KOPT-K1 (cell line): Measurements from ENCODE around the gene MSTO1.
"Not testable (repeated sequence)": the region's sequence is repeated elsewhere in the genome, so short reads cannot be mapped to it uniquely, and the experiment has no call there.

Source experiments
- H3K27ac ChIP-seq: fragments of 200-600 bp; sonication (generic); 2 replicates; pipeline ENCODE4 v1.5.1; 2016; ENCODE audit warnings: antibody characterized with exemption, mild to moderate bottlenecking, low read depth, low read length; ENCODE audit not compliant: poor library complexity, severe bottlenecking
- H3K36me3 ChIP-seq: fragments of 200-600 bp; sonication (generic); 2 replicates; pipeline ENCODE4 v1.5.1; 2017; ENCODE audit warnings: antibody characterized with exemption, mild to moderate bottlenecking, low read length, moderate library complexity; ENCODE audit not compliant: insufficient read depth
- H3K9me3 ChIP-seq: fragments of 200-600 bp; sonication (generic); 2 replicates; pipeline ENCODE4 v1.5.1; 2017; ENCODE audit warnings: antibody characterized with exemption, low read length, mild to moderate bottlenecking; ENCODE audit not compliant: insufficient read depth, poor library complexity, severe bottlenecking

The MSTO1 gene

DNA sequence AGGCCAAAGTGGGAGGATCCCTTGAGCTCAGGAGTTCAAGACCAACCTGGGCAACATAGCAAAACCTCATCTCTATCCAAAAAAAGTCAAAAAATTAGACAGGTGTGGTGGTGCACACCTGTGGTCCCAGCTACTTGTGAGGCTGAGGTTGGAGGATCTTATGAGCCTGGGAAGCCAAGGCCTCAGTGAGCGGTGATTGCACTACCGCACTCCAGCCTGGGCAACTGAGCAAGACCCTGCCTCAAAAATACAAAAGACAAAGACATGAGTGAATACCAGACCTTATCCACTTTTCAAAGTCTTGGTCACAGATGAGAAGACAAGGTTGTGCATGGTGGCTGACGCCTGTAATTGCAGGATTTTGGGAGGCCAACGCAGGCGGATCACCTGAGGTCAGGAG is 13.2 kb upstream of the MSTO1 start:
- no peaks in the 10 kb centered on the region for H3K9me3 ChIP-seq
- H3K36me3 ChIP-seq = no peaks in the 10 kb centered on the region
- H3K27ac ChIP-seq = no peak overlapping the region

DNA sequence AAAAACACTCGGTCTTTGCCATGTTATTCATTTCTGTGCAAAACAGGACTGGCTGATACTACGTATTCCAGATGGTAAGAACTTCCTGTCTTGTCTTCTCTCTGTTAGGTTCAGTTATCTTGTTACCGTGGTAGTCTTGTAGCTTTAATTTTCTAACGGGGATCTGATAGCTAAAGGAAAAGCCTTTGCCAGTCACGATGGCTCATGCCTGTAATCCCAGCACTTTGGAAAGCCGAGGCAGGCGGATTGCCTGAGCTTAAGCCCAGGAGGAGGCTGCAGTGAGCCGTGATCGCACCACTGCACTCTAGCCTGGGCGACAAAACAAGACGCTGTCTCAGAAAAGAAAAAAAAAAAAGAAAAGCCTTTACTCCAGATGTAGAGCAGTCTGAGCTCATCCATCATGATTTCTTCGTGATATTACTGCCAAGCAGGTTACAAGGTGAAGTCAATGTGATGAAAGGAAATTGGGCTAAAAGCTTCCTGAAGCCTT is 11.1 kb upstream of the MSTO1 start:
- H3K9me3 ChIP-seq = no peaks in the 10 kb centered on the region
- no peaks in the 10 kb centered on the region for H3K36me3 ChIP-seq
- no peak overlapping the region for H3K27ac ChIP-seq

DNA sequence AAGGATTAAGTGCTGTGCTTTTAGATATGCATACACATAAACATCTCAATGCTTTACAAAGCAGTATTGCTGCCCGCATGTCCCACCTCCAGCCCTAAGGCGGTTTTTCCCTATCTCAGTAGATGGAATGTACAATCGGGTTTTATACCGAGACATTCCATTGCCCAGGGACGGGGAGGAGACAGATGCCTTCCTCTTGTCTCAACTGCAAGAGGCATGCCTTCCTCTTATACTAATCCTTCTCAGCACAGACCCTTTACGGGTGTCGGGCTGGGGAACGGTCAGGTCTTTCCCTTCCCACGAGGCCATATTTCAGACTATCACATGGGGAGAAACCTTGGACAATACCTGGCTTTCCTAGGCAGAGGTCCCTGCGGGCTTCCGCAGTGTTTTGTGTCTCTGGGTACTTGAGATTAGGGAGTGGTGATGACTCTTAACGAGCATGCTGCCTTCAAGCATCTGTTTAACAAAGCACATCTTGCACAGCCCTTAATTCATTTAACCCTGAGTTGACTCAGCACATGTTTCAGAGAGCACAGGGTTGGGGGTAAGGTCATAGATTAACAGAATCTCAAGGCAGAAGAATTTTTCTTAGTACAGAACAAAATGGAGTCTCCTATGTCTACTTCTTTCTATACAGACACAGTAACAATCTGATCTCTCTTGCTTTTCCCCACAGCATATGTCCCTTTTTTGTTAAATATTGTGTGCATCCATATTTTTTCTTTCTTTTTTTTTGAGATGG is 10.0 kb upstream of the MSTO1 start:
- H3K27ac ChIP-seq, H3K9me3 ChIP-seq, H3K36me3 ChIP-seq: not testable (repeated sequence)

DNA sequence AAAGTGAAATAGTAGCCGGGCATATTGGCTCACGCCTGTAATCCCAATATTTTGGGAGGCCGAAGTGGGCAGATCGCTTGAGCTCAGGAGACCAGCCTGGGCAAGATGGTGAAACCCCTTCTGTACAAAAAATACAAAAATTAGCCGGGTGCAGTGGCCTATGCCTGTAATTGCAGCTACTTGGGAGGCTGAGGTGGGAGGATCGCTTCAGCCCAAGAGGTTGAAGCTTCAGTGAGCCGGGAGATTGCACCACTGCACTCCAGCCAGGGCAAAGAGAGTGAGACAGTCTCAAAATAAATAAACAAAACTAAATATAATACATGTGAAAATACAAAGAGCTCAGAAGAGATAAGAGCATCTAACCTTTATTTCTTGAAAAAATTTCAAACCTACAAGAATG is 2.3 kb upstream of the MSTO1 start:
- Histone ChIP-seq H3K9me3 (no peaks in the 10 kb centered on the region), H3K27ac (no peak overlapping the region), H3K36me3 (peaks cover 8% of the 10 kb centered on the region)

DNA sequence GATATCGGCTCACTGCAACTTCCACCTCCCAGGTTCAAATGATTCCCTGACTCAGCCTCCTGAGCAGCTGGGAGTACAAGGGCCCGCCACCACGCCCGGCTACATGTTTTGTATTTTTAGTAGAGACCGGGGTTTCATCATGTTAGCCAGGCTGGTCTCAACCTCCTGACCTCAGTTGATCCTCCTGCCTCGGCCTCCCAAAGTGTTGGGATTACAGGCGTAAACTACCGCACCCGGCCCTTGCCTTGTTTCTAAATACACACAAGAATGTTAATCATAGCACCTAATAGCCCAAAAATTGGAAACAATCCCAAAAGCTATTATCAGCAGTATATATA is 1.2 kb upstream of the MSTO1 start:
- peaks cover 15% of the 10 kb centered on the region for H3K36me3 ChIP-seq
- H3K27ac ChIP-seq = no peak overlapping the region
- no peaks in the 10 kb centered on the region for H3K9me3 ChIP-seq

DNA sequence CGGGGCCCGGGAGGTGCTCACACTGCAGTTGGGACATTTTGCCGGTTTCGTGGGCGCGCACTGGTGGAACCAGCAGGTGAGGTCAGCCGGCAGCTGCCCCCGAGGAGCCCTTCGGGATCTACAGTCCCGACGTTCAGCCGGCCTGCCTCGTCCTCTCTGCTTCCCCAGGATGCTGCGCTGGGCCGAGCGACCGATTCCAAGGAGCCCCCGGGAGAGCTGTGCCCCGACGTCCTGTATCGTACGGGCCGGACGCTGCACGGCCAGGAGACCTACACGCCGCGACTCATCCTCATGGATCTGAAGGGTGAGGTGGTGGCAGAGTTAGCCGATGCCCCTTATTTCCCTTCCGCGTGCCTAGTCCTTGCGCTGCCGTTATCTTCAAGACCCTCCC is 234 bp downstream of the MSTO1 start:
- H3K36me3 ChIP-seq = peaks cover 20% of the 10 kb centered on the region
- H3K27ac ChIP-seq, H3K9me3 ChIP-seq: not testable (repeated sequence)

DNA sequence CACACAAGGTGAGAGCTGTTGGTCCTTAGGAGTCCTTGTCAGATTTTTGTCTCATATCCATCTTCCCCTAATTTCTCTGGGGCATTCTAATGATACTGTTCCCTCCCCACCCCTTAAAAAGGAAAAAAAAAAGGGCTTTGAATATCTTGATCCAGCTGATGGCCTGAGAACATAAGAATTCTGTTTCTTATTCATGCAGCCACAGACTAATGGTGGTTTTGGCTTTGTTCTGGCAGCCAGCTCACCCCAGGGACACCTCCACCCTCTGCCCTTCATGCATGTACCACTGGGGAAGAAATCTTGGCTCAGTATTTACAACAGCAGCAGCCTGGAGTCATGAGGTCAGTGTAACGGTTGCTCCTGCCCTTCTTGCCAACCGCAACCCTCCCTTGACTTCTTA is 3.2 kb downstream of the MSTO1 start:
- H3K27ac ChIP-seq, H3K9me3 ChIP-seq: not testable (repeated sequence)
- H3K36me3 ChIP-seq = peaks cover 20% of the 10 kb centered on the region

DNA sequence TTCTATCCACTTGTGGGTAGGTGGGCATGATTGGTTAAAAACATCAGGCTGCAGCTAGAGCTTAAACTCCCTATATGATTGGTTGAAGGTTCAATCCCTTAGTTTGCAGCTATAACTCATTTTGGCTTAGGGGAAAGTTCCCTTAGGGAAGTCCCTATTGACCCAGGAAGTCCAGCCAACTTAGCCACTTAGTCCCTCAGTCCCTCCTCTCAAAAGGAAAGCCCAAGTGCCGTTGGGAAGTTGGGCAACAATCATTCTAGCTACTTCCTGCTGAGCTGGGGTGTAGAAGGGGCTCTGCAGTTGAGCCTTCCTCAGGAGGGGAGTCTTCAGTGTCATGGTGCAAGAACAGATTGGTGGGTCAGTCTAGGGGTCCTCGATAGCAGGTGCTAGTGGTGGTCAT is 12.2 kb downstream of the MSTO1 start:
- Histone ChIP-seq H3K9me3 (peaks cover 15% of the 10 kb centered on the region), H3K27ac (no peak overlapping the region), H3K36me3 (no peaks in the 10 kb centered on the region)

DNA sequence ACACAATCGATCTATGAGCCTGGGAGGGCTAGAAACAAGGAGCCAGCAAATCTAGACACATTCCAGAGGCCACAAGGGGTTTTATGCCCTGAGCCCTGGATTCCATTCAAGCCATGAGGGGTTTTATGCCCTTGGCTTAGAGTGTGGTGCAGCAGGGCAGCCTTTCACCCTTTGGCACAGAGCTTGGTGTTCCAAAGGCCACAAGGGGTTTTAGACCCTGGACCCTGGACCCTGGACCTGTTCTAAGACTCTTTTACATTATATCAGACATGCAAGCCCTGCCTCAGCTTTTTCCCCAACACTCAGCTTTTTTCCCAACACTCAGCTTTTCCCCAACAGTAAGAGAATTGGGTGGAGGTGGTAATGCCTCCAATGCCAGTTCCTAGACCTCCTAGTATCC is 13.3 kb downstream of the MSTO1 start:
- Histone ChIP-seq H3K36me3 (no peaks in the 10 kb centered on the region), H3K9me3 (peaks cover 15% of the 10 kb centered on the region), H3K27ac (no peak overlapping the region)

DNA sequence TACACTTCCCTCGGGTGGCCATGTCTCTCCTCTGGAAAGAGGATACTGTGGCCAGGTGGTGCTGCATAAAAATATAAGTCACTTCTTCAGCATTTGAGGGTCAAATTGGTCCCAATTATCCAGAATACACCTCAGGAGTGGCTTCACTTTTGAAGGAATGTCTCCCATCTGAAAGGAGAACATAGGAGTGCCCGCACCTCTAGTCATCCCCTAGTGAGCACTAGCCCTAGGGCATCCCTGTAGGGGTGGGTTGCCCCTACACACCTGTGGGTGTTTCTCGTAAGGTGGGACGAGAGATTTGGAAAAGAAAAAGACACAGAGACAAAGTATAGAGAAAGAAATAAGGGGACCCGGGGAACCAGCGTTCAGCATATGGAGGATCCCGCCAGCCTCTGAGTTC is 16.4 kb downstream of the MSTO1 start:
- not testable (repeated sequence) for H3K27ac ChIP-seq

DNA sequence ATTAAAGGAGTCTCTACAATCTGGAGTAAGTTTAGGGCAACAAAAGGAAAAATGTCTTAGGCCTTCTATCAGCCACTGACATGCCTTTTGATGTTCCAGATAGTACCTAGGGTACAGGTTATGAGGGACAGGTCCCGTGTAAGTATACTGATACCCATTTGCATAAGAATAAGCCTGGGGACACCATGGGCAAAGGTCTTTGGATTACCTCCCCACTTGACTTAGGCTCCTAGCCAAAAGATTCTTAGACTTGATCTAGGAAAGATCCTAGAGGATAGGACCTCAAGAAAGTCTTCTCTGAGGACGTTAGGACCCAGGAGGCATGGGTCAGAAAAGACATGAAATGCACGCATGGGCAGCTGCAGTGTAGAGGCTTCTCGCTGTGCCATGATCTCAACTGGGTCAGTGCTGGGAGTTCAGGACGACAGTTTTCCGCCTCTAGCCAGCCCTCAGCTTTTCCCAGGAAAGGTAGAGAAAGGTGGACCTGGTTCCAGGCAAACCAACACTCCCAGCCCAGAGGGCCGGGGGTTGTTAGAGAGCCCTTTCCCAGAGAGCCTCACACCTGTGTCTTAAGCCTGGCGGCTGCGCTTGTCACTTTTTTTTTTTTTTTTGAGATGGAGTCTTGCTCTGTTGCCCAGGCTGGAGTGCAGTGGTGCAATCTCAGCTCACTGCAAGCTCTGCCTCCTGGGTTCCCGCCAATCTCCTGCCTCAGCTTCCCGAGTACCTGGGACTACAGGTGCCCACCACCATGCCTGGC is 26.6 kb downstream of the MSTO1 start:
- Histone ChIP-seq H3K9me3 (peaks cover 7% of the 10 kb centered on the region), H3K27ac (peak overlapping the region; percentile 72), H3K36me3 (no peaks in the 10 kb centered on the region)

More for the DNA sequence above, 16.4 kb downstream of the MSTO1 start:
- not testable (repeated sequence) for H3K36me3 ChIP-seq
- peaks cover 15% of the 10 kb centered on the region for H3K9me3 ChIP-seq

DNA sequence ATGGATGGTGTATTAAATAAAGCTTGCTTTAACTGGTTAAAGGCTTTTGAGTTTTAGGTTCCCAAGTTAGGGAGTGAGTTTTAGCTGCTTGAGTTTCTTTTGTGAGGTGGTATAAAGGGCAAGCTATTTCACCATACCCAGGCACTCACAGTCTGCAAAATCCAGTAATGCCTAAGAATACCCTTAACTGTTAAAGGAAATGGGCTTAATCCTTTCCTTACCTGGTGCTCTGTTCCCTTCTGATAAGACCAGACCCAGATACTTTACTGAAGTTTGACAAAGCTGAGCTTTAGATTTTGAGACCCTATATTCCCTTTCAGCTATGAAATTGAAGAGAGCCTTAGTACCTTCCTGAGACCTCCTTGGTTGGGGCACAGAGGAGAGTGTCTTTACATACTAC is 30.3 kb downstream of the MSTO1 start:
- H3K36me3 ChIP-seq = no peaks in the 10 kb centered on the region
- peaks cover 34% of the 10 kb centered on the region for H3K9me3 ChIP-seq
- H3K27ac ChIP-seq = no peak overlapping the region

DNA sequence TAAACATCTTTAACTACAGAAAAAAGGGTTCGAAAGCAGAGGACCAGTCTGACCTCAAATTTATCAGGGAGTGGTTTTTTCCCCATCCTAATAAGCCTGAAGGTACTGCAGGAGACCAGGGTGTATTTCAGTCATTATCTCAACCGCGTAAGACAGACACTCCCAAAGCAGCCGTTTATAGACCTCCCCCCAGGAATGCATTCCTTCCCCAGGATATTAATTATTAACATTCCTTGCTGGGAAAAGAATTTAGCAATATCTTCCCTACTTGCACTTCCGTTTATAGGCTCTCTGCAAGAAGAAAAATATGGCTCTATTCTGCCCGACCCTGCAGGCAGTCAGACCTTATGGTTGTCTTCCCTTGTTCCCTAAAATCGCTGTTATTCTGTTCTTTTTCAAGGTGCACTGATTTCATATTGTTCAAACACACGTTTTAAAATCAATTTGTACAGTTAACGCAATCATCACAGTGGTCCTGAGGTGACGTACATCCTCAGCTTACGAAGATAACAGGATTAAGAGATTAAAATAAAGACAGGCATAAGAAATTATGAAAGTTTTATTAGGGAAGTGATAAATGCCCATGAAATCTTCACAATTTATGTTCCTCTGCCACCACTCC is 32.7 kb downstream of the MSTO1 start:
- H3K27ac ChIP-seq, H3K36me3 ChIP-seq: not testable (repeated sequence)
- H3K9me3 ChIP-seq = peaks cover 34% of the 10 kb centered on the region

DNA sequence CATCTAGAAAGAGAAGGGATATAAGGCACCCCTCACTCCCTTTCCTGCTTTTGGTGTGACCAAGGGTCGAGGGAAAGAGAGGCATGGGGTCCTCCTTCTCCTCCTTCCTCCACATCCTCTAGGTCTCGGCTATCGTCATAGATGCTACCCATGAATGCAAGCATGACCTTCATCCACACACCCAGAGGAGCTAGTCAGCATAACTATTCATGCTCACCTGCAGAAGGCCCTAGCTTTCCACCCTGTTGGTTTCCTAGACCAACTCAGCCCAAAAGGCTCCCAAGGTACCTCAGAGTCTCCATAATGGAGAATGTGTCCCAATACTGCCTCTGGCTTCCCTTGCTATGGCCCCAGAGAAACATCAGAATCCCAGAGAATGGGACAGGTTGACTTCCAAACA is 33.2 kb downstream of the MSTO1 start:
- Histone ChIP-seq H3K9me3 (peaks cover 34% of the 10 kb centered on the region), H3K27ac (no peak overlapping the region), H3K36me3 (no peaks in the 10 kb centered on the region)

DNA sequence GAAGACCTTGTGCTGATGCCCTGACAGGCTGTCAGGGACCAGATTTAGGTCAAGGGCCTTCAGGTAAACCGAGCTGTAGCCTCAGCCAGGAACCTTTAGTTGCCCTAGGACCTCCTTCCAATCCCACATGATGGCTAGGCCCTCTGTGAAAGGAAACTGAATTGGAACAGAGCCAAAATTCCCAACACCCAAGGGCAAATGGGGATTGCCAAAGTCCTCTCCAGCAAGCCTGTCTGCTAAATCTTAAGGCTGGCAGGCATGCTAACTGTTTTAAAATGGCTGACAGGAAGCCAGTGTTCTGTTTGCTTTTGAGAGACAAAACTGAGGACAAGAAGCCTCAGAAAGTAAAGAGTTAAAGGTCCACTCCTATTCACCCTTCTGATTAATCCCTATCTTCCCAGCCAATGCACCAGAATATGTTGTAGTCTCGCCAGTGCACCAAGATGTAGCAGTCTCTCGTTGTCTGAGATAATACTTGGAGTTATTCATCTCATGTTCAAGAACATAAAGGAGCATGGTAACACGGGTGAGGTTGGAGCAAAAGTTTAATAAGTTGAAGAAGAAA is 35.1 kb downstream of the MSTO1 start:
- Histone ChIP-seq H3K27ac (no peak overlapping the region), H3K36me3 (no peaks in the 10 kb centered on the region), H3K9me3 (peaks cover 34% of the 10 kb centered on the region)
